AG08395 (cell line): ENCODE results near the gene D2HGDH.
"Not testable (repeated sequence)": the region's sequence is repeated elsewhere in the genome, so short reads cannot be mapped to it uniquely, and the experiment has no call there.

Experiments
- DNase-seq: peaks from one replicate; pipeline ENCODE4 v3.0.0; 2012; ENCODE audit warnings: mixed read lengths, low spot score

The D2HGDH gene

DNA sequence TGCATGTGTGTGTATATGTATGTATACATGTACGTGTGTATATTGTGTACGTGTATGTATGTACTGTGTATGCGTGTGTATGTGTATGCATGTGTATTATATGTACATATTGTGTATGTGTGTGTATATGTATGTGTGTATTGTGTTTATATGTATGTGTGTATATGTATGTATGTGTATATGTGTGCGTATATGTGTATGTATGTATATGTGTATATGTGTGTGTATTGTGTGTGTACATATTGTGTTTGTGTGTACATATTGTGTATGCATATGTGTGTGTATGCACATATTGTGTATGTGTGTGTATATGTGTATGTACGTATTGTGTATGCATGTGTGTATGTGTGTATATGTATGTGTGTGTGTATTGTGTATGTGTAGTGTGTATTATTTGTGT lies 59.0 kb downstream of the D2HGDH start:
- DNase-seq, result no peak

DNA sequence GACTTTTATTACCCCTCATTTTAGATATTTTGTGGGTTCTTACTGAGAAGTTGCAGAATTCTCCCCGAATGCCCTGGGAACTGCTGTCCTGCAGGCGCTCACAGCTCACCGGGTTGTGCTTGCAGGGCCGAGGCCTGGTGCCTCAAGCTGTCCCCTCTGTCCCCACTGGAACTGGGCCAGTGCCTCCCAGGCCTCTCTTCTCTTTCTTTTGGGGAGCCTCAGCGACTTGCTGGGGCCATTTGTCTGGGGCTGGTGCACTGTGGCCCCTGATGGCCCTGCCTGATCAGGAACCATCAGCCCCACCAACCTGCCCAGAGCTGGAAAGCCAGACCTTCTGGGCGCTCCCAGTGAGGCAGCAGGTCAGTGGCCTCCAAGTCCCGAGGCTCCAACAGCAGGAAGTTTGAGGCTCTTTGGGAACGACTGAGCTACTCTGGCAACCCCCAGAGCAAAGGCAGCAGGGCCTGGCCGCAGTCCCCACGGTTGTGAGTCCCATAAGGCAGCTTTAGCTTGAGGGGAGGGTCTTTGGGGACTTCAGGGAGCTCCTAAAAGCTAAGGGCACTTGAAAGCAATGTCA lies 59.9 kb downstream of the D2HGDH start:
- DNase-seq, result no peak

DNA sequence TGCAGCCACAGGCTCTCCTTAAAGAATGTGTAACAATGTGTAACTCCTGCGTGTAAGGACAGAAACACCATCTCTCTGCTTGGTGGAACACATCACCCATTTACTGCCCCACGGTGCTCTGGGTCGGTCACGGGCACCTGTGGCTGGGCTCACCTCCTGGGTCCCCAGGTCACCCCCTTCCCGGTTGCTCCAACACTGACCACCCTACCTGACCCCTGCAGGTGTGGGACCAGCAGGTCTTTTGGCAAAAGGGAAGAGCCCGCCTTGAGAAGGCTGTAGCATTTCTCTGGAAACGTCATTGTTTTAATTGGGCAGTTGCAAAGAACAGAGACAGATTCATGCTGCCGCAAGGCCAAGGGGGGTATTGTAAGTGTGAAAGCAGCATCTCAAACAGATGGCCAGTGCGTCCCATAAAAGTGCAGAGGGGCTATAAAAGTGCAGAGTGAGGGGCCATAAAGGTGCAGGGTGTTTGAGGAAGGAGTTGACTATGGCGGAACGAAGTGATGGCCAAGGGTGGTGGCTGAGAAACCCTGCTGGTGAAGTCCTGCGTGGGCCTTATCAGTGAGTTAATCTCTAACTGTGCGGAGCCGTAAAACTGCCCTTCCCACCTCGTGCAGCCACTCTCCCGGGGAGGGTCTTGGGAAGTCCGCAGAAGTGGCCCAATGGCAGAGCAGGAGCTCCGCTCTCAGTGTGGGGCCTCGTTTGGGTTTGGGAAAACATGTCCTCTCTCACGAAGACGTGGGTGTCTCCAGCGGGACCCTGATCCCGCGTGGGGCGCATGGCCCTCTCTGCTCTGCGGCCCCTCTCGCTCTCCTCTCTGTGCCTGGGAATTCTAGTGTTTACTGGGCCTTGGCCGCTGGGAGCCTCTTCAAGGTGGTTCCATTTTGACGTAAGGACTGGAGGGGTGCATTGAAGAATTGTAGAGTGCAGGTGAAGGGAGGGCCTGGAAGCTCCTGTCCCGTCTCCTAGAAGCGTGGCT lies 60.9 kb downstream of the D2HGDH start:
- no peak for DNase-seq

DNA sequence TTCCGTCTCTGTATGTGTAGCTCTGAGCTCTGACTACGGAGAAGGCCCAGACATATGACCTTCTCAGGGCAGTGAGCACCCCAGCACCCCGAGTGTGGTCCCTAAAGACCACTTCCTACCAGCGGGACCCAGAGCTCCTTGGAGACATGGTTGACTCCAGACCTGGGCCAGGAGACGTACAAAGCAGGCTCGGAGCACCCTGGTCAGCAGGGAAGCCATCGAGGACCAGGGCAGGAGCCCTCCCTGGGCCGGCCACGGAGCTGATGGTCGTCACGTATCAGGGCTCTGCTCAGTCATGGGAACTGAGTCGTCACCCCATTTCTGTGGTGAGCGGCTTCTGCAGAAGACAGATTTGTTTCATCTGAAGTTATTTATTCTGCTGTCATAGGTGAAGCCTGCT lies 61.8 kb downstream of the D2HGDH start:
- no peak for DNase-seq

DNA sequence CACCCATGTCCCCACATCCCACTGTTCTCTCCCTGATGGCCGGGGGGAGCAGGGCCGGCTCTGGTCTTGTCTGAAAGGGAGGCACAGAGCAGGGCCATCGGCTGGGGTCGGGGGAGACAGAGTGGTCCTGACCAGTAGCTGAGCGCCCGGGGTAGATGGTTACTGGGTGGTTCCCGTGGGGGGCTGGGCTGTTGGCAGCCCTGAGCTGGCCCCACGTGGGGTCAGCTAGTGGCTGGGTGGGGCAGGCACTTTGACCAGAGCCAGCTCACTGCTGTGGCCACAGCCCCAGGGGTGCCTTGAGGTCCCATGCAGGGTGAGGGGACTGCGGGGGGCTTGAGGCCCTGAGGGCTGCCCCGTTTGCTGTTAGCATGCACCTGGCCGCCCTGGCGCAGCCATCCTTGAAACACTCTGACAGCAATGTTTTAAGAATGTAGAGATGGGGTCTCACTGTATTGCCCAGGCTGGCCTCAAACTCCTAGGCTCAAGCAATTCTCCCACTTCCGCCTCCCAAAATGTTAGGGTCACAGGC lies 62.2 kb downstream of the D2HGDH start:
- no peak for DNase-seq

DNA sequence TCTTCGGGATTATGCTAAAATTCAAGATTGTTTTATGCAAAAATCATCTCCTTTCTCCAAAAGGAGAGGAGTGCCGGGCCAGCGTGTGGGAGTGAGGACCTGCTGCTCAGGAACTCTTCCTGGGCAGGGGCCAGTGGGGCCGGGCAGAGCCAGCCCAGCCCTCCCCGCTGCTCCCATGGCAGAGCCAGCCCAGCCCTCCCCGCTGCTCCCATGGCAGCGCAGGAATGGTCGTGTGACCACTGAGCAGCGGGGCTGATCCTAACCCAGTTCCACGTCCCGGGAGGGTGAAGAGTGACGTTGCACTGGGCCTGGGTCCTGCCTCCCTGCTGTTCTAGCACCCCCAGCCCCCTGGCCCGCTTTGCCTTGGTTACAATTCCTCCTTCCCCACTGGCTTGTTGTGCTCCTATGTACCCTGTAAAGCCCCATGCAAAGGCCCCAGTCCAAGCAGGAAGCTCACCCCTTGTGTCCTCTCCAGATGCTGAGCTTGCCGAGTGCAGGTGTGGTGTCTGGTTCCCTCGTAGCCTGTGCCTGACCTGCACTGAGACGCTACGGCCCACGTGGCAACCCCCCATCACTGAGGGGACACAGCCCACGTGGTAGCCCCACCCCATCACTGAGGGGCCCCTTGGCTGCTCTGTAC lies 63.1 kb downstream of the D2HGDH start:
- DNase-seq, result no peak

DNA sequence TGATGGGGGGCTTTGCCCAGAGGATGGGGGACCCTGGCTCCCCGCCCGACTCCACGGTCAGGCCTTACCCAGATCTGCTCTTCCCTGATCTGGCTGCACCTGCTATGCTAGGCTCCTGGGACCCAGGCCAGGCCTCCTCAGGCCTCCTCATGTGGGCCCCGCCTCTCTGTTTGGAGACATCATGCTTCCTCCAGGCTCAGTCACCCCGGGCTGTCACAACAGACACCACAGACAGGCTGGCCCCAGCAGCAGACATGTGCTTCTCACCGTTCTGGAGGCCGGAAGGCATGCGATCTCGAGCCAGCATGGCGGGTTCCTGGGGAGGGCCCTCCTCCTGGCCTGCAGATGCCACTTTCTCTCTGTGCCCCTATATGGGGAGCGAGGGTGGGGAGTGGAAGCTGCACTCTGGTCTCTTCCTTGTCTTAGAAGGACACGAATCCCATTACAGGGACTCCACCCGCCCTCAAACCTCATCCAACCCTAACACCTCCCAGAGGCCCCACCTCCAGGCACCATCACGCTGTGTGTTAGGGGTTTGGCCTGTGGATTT lies 63.7 kb downstream of the D2HGDH start:
- no peak for DNase-seq

DNA sequence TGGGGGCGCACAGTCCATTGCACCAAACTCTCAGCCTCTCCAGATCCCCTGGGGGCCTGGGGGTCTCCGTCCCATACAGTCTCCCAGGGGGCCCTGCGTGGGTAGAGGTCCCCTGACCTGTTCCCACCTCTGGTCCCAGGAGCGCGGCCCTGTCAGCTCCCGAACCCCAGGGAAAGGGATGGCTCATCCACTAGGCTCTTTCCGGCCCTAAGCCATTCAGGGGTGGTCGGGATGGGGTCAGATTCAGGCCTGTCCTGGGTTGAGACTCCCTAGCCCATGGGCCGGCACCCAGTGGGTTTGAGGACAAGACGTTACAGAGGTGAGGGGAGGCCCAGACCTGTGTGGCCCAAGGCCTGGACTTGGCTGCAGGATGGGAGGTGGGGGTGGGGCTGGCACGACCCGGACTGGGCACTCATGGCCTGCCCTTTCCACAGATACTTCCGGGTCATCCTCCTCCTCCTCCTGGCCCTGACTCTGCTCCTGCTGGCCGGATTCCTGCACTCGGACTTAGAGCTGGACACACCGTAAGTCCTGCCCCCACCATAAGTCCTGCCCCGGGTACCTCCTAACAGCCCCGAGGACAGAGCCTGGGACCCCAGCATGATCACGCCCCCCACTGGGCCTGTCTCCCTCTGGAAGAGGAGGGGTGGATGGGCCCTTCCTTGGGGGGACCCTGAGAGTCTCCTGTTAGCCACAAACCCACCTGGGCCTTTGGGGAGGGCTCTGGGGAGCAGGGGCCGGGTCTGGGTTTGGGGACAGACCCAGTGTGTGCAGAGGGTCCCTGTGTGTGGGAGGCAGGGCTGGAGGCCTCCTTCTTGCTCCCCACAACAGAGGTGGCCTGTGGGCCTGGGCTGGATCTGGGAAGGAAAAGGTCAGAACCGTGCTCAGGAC lies 64.4 kb downstream of the D2HGDH start:
- no peak for DNase-seq

DNA sequence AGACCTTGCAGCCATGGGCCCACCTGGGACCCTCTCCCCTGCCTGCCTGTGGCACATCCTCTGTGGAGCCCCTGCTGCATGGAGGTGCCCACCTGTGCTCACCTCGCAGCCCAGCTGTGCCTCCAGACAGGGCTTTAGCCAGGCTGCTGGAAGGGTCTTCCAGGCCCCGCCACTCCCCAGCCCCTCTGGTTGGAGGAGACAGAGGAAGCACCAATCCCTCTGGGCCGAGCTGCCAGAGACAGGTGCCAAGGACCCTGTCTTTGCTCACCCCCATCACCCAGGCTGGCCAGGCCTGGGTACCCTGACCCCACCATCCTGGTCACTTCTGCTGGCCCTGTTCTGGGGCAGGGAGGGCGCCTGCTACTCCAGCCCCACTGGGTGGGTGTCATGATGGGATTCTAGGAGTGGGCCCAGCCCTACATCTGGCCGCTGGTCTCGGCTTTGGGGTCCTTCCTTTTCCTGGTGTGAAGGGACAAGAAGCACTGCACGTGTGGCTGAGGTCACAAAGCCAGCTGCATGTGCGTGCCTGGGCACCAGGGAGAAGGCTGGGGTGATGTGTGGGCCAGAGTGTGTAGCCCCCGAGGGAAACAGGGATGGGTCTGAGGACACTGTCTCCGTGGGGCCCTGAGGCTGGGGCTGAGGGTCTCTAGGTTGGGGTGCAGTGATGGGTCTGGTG lies 65.2 kb downstream of the D2HGDH start:
- DNase-seq, result no peak

DNA sequence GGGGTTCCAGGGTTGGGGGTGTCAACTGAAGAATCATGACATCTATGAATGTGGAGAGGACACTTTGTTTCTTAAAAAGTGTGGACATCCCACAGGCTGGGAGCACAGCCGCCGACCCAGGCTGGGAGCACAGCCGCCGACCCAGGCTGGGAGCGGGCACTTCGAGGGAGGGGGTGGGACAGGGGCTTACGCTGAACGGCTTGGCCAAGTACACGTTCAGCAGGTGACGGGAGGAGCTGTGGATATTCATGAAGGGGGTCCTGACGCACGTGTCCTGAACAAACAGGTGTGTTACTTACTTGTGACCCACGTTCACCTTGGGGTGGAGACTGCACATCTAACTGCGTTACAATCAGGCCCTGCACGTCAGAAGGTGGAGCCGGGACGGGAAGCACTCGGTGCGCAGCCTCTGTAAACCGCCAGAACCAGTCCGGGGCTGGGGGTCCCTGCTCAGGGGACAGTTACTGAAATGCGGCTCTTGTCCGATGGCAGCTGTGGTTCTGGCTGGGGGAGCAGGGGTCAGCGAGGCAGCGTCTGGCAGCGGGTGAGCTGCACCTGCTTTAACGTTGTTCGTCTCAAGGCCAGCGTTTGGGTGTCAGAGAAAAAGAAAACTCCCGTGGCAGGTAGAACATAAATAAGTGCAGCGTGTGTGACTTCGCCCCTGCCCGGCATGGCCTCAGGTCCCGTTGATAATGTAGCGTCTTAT lies 65.9 kb downstream of the D2HGDH start:
- DNase-seq, result not testable (repeated sequence)

DNA sequence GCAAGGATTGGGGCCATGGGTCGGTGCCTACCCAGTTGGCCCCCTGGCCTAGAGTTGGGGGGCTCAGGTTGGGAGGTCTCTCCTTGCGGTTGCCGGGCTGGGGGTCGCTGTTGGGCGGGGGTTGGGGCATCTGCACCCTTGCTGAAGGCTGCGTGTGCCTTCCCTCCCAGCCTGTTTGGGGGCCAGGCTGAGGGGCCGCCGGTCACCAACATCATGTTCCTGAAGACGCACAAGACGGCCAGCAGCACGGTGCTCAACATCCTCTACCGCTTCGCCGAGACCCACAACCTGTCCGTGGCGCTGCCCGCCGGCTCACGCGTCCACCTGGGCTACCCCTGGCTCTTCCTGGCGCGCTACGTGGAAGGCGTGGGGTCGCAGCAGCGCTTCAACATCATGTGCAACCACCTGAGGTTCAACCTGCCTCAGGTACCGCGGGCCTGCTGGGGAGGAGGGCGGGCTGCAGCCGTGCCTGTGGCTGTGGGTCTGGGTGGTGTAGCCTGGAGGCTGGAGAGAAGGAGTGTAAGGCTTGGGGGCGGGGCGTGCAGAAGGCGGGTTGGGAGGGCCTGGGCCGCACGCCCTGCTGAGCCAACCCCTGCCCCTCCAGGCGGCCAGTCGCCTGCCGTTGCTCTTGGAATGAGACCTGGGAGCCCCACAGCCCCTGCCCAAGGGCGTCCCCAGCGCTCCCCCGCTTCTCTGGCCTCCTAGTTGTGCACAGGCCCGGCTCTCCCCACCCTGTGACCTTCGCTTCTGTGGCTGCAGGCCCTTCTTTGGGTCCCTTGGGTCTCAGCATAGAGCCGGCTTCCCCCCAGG lies 67.4 kb downstream of the D2HGDH start:
- no peak for DNase-seq

DNA sequence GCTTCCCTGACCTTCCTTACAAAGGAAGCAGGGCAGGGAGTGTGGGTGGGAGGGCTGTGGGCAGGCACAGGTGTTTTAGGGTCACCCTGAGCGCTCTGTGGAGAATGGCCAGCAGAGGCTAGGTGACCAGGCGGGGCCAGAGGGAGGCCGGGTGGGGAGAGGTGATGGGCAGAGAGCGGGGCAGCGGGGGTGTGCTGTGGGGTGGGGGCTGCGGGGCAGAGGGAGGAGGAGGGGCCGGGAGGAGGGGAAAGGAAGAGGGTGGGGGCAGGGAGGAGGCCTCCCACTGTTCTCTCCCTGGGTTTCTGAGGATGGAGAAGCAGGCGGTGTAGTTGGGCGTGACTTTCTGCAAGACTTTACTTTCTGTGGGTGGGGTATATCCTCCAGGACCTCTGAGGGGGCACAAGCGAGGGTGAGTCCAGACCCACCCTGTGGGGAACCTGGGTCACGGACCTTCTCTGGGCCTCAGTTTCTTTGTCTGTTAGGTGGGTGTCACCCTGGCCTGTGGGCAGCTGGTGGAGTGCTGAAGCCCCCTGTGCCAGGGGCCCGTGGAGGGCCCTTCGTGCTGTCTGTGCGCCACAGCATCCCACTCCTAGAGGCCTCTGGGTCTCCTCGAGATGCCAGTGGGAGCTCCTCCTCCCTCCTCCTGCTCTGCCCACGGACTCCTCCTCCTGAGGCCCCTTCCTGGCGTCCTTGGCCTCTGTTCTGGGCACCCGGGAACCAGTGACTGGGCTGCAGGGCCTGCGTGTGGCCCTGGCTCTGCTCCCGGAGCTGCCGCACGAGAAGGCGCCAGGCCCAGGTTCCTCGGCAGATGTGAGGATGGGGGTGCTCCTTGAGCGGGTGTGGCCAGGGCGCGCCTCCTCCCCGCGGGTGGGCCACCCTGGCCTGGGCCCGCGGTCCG lies 68.2 kb downstream of the D2HGDH start:
- no peak for DNase-seq

DNA sequence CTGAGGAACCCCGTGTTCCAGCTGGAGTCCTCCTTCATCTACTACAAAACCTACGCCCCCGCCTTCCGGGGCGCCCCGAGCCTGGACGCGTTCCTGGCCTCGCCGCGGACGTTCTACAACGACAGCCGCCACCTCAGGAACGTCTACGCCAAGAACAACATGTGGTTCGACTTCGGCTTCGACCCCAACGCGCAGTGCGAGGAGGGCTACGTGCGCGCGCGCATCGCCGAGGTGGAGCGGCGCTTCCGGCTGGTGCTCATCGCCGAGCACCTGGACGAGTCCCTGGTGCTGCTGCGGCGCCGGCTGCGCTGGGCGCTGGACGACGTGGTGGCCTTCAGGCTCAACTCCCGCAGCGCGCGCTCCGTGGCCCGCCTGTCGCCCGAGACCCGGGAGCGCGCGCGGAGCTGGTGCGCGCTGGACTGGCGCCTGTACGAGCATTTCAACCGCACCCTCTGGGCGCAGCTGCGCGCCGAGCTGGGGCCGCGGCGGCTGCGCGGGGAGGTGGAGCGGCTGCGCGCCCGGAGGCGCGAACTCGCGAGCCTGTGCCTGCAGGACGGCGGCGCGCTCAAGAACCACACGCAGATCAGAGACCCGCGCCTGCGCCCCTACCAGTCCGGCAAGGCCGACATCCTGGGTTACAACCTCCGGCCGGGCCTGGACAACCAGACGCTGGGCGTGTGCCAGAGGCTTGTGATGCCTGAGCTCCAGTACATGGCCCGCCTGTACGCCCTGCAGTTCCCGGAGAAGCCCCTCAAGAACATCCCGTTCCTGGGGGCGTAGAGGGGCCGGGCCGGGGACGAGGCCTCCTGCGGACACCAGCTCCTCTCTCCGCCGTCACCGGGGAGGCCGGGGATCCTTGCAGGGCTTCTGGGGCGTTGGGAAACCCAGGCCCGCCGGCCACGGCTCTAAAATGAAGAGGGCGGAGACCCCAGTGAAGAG lies 69.2 kb downstream of the D2HGDH start:
- DNase-seq, result peak; percentile 48

DNA sequence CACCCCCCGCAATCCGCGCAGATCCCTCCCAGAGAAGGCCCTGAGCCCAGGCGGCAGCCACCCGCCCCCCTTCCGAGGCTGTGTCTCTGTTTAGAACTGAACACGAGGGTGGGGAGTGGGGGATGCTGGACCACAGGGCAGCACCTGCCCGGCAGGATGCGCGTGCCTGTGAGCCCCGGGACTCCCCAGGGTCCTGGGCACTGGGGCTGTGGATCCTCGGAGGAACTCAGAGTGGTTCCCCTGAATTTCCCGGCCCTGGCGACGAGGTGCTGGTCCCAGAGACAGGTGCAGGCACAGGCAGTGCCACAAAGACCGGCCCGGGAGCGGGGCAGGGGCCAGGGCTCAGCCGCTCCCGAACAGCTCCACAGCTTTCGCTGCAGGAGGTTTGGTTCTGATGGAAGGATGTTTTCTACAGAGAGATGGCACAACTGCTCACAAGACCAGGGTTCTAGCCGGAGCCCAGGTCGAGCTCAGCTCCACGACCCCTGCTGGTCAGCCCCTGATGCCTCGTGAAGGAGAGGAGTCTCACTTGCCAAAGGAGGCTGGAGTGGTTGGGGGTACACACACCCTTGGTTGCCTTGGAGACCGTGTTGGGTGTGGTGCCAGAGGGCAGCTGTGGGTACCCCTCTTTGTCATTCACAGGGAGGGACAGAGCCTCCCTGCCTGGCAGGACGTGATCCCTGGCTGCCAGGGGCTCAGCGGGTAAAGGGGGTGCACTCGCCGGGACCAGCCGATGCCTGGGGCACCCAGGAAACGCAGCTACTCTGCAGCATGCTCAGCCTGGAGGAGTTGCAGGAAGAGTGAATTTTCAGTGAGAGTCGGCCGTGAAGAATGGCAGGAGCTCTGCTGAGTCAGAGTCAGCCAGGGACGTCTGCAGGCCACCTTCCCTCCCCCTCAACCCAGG lies 70.1 kb downstream of the D2HGDH start:
- DNase-seq, result peak; percentile 10

DNA sequence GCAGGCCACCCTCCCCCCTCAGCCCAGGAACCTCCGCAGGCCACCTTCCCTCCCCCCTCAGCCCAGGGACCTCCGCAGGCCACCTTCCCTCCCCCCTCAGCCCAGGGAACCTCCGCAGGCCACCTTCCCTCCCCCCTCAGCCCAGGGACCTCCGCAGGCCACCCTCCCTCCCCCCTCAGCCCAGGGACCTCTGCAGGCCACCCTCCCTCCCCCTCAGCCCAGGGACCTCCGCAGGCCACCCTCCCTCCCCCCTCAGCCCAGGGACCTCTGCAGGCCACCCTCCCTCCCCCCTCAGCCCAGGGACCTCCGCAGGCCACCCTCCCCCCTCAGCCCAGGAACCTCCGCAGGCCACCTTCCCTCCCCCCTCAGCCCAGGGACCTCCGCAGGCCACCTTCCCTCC lies 71.8 kb downstream of the D2HGDH start:
- DNase-seq, result not testable (repeated sequence)
